ENCODE data around the gene CAPN1. TPM values are rescaled to one million over a fixed set of nuclear protein-coding genes. Genes with fewer than 3 reads are reported as not detected.
"Not testable (repeated sequence)": the region's sequence is repeated elsewhere in the genome, so short reads cannot be mapped to it uniquely, and the experiment has no call there.

CAPN1 gene
- total RNA-seq, 1 experiment from 2014 or later, result 115 TPM

- DNase-seq (ENCODE audit: low spot score), result no peak
Measured at GRCh38 chr11:65159012-65159411, 22.7 kb upstream of the CAPN1 start.

- no peak for DNase-seq (ENCODE audit: low spot score)
Measured at GRCh38 chr11:65160643-65161042, 21.1 kb upstream of the CAPN1 start.

GRCh38 chr11:65163684-65164083 lies 18.0 kb upstream of the CAPN1 start:
- no peak for DNase-seq (ENCODE audit: low spot score)

- no peak for DNase-seq (ENCODE audit: low spot score)
Measured at GRCh38 chr11:65165410-65166317, 16.1 kb upstream of the CAPN1 start.

- DNase-seq (ENCODE audit: low spot score), result no peak
Measured at GRCh38 chr11:65166893-65167292, 14.8 kb upstream of the CAPN1 start.

GRCh38 chr11:65167656-65168055 lies 14.1 kb upstream of the CAPN1 start:
- no peak for DNase-seq (ENCODE audit: low spot score)

- no peak for DNase-seq (ENCODE audit: low spot score)
Measured at GRCh38 chr11:65169164-65169641, 12.5 kb upstream of the CAPN1 start.

GRCh38 chr11:65170058-65170534 lies 11.6 kb upstream of the CAPN1 start, which contains the start of gene SPDYC:
SPDYC (plus strand) TSS chr11:65170233; CDS start chr11:65171358, 1,125 bp downstream.
- no peak for DNase-seq (ENCODE audit: low spot score)

GRCh38 chr11:65172600-65172999 lies 9.1 kb upstream of the CAPN1 start:
- no peak for DNase-seq (ENCODE audit: low spot score)

- not testable (repeated sequence) for DNase-seq (ENCODE audit: low spot score)
Measured at GRCh38 chr11:65174571-65175010, 7.1 kb upstream of the CAPN1 start.

GRCh38 chr11:65180877-65181568 lies 705 bp upstream of the CAPN1 start:
- peak; percentile 46 for DNase-seq (ENCODE audit: low spot score)

GRCh38 chr11:65182258-65183170 lies 786 bp downstream of the CAPN1 start:
- no peak for DNase-seq (ENCODE audit: low spot score)

GRCh38 chr11:65183201-65183891 lies 1.6 kb downstream of the CAPN1 start:
- DNase-seq (ENCODE audit: low spot score), result no peak

- no peak for DNase-seq (ENCODE audit: low spot score)
Measured at GRCh38 chr11:65184146-65184545, 2.4 kb downstream of the CAPN1 start.

GRCh38 chr11:65185171-65185570 lies 3.4 kb downstream of the CAPN1 start:
- no peak for DNase-seq (ENCODE audit: low spot score)

GRCh38 chr11:65185869-65186341 lies 4.2 kb downstream of the CAPN1 start:
- no peak for DNase-seq (ENCODE audit: low spot score)

GRCh38 chr11:65186701-65187100 lies 5.0 kb downstream of the CAPN1 start:
- no peak for DNase-seq (ENCODE audit: low spot score)

- no peak for DNase-seq (ENCODE audit: low spot score)
Measured at GRCh38 chr11:65187146-65187675, 5.5 kb downstream of the CAPN1 start.

- DNase-seq (ENCODE audit: low spot score), result no peak
Measured at GRCh38 chr11:65187971-65188461, 6.3 kb downstream of the CAPN1 start.

GRCh38 chr11:65188486-65188885 lies 6.8 kb downstream of the CAPN1 start:
- DNase-seq (ENCODE audit: low spot score), result no peak

Measured in H4 (cell line).